ENCODE results near the gene ANXA1.
"Not testable (repeated sequence)": the region's sequence is repeated elsewhere in the genome, so short reads cannot be mapped to it uniquely, and the experiment has no call there.

The ANXA1 gene

GRCh38 chr9:73170185-73170957 lies 18.7 kb downstream of the ANXA1 start:
- DNase-seq = no peak

DNA sequence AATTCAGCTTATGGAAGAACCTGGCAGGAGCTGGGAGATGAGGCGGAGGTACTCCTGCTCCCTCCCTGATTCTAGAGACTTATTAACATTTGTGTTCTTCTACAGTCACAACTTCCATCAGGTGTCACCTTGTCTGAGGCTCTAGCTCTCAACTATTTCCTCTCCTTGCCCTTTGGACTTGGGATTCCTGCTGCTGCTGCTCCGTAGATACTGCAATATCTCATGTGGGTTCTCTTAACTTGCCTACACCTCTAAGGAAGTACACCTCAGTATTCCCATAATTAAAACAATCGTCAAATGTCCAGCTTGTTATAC lies 21.2 kb downstream of the ANXA1 start:
- DNase-seq = no peak

DNA sequence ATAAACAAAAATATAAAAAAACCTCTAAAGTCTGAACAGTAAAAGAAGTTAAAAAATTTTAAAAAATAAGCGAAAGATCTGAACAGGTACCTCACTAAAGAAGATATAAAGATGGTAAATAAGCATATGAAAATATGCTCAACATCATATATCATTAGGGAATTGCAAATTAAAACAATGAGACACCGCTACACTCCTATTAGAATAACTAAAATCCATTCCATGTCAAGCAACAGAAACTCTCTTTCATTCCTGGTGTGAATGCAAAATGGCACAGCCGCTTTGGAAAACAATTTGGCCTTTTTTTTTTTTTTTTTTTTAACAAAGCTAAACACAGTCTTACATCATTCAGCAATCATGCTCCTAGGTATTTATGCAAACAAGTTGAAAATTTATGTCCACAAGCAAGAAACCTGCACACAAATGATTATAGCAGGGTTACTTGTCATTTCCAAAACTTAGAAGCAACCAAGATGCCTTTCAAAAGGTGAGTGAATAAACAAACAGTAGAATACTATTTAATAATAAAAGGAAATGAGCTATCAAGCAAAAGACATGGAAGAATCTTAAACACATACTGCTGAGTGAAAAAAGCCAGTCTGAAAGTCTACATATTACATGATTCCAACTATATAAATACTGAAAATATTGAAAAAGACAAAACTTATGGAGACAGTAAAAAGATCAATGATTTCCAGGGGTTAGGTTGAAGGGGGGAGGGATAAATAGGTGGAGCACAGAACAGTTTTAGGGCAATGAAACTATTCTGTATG lies 22.1 kb downstream of the ANXA1 start:
- DNase-seq = no peak

GRCh38 chr9:73174330-73174980 lies 22.8 kb downstream of the ANXA1 start:
- no peak for DNase-seq

DNA sequence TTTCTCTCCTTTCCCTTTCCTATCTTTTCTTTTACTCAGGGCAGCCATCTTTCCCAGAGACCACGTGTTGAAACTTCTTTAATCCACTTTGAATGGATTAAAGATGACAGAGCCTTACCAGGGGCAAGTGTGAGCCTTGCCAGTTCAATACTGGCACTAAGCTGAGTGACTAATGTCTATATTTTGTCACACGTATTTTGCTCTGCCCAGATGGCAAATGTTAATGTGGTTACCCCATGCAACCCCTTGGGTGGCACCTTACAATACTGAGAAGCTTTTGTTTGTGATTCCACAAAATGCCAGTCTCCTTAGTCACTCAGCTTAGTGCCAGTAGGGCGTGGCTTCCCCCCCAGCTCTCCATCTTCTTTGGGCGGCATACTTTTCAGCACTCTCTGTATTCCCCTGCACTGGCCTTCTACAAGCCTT lies 24.8 kb downstream of the ANXA1 start:
- no peak for DNase-seq

GRCh38 chr9:73178044-73178443 lies 26.4 kb downstream of the ANXA1 start:
- DNase-seq = no peak

- DNase-seq = no peak
Observed at GRCh38 chr9:73179589-73179988, 27.9 kb downstream of the ANXA1 start.

DNA sequence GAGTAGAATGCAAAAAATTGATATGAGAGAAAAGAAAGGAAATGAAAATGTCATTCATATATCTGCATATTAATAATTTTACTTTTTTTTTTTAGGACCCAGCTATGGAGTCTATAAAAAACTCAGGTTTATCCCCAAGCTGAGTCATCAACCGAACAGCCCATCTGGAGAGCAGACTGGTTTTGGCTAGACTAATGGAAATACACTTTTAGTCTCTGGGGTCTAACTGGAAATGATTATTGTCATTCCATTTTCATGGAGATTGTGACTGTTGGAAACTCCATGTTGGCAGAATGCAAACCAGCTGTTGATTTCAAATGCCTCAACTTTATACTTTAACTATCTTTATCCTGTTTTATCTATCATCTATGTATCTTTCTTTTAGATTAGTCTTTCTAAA lies 28.7 kb downstream of the ANXA1 start:
- DNase-seq = no peak

DNA sequence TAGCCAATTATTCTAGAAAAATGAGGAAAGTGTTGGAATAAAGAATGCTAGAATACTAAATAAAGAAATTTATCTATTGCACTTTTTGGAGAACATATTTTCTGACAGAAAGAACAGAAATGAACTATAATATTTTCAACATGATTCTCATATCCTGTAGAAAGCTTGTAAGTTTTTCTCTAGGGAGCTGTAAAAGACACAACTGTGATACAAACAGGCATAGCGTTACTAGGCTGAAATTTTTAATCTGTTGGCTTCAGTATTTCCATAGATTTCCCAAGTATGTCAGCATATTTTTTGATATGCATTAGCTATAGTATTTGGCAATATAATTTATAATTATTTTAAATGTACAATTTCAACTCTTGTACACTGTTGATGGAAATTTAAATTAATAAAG lies 31.3 kb downstream of the ANXA1 start:
- no peak for DNase-seq

- no peak for DNase-seq
Observed at GRCh38 chr9:73183428-73183827, 31.8 kb downstream of the ANXA1 start.

DNA sequence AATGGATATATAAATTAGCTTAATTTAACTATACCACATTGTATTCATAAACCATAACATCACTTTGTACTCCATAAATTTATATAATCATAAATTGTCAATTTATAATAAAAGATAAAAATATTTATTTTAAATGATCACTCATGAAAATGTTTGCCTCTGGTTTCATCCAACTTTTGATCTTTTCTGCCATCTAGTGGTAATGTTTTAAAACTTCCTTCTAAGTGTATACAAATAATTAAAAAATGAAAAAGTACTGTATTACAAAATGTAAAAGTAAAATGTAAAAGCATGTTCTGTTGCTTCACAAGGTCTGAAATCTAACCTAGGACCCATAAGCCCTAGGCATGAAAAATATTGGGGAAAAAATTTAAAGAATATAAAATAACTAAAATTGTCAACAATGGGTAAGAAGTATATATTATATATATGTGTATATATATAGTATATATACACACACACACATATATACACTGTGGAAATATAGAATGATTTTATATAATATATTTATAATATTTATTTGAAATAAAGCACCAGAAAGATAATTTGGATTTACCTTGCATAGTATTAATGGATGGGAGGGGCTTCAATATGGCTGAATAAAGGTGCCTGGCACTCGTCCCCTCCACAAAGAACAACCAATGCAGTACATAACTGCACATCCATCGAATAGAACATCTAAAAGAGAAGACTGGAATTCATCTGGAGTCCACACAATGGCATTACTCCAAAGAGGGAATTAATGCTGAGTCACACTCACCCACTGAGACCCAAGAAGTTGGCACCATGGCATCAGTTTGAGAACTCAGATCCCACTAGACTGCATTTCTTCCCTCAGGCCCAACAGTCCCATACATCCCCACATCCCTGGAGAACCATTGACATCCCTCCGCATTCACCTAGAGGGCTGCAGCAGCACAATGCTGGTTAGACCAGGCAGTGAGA lies 32.5 kb downstream of the ANXA1 start:
- DNase-seq = peak; percentile 33

- DNase-seq = not testable (repeated sequence)
Observed at GRCh38 chr9:73191109-73191508, 39.4 kb downstream of the ANXA1 start.

GRCh38 chr9:73194284-73194683 lies 42.6 kb downstream of the ANXA1 start:
- DNase-seq = no peak

DNA sequence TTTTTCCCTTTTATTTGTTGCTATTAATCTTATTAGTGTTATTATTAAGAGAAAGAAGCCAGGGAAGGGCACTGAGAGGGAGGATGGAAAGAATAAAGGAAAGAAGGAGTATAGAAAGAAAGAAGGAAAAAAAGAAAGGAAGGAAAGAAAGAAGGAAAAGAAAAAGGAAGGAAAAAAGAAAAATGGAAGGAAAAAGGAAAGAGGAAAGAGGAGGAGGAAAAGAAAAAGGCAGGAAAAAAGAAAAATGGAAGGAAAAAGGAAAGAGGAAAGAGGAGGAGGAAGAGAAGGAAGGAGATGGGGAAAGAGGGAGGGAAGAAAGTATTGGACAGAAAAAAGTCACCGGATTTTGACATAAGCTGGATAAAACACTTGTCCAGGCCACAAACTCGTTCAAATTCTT lies 47.8 kb downstream of the ANXA1 start:
- DNase-seq = no peak

GRCh38 chr9:73199886-73200285 lies 48.2 kb downstream of the ANXA1 start:
- DNase-seq = no peak

GRCh38 chr9:73200694-73201452 lies 49.2 kb downstream of the ANXA1 start:
- peak; percentile 13 for DNase-seq

DNA sequence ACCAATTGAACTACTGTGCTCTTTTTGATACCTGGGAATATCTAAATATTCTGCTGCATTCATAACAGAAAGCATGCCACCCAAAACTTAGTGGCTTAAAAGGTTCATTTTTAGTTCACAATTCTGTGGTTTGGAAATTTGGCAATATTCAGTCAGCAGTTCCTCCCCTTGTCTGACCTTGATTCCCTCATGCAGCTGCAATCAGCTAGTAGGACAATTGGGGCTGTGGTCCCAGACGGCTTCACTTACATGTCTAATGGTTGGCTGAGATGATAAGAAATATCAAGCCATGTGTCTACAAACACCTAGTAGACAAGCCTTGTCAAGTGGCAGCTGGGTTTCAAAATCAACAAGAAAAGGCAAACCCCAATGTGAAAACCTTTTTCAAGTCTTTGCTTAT lies 51.3 kb downstream of the ANXA1 start:
- no peak for DNase-seq

DNA sequence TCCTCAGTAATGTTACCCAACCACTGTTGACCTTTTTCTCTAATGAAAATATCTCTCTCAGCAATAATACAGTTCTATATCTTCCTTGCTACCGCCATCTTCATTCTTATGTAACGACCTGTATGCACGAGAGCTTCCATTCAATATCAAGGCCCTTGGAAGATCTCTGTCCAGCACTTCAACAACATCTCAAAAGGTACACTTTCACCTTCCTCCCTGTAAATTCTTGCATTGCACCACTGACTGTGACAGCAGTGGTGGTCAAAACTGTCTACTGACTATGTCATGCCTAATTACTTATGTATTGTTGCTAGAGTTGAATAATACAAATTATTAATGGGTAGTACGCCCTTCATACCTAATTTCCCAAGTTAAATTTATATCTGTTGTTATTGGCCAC lies 53.3 kb downstream of the ANXA1 start:
- no peak for DNase-seq

DNA sequence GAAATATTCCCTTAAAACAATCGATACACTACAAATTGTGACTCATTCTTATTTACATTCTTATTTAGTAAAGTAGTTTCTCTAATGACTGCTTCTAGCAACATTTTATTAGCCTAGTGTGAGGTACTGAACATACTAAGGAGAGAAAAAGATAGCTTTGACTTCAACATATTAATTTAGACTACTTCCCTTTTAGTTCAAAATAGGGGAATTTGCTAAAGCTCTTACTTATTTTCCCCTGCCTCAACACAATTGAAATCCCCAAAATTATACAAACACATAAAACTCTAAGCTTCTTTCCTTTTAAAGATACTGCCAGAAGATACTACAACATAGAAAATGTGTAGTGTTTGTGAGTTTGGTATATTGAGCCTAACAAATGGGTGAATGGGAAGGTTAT lies 55.2 kb downstream of the ANXA1 start:
- no peak for DNase-seq

GRCh38 chr9:73210886-73211666 lies 59.4 kb downstream of the ANXA1 start:
- DNase-seq = no peak

DNA sequence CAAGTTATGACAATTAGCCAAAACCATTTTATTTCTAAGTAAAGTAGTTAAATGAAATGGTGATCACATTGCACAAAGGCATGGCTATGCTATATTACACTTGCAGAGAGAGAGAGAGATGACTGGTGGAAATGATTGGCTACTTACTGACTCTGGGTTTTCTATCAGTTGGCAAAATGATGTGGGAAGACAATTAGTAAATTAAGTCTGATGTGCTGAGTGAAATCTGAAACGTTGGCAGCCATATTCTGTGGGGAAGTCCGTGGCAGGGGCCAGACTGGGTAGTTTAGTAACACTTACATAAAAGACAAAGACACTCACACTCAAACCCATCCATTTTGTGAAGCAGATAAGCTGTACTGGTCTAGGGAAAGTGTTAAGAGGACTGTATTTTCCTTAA lies 61.6 kb downstream of the ANXA1 start:
- no peak for DNase-seq

Measured in GF-D8 (cell line).